HG03135 (cell line): ENCODE results near the gene ORMDL1.
"Not testable (repeated sequence)": the region's sequence is repeated elsewhere in the genome, so short reads cannot be mapped to it uniquely, and the experiment has no call there.

Source experiments
- ATAC-seq: cut with Tn5 transposase; IDR thresholded peaks from one replicate; pipeline ENCODE4 v1.9.1; 2021; ENCODE audit warnings: mild to moderate bottlenecking, moderate library complexity; ENCODE audit not compliant: unreplicated experiment

Gene ORMDL1

GRCh38 chr2:189772212-189772611 lies 11.9 kb downstream of the ORMDL1 start:
- ATAC-seq = no peak

DNA sequence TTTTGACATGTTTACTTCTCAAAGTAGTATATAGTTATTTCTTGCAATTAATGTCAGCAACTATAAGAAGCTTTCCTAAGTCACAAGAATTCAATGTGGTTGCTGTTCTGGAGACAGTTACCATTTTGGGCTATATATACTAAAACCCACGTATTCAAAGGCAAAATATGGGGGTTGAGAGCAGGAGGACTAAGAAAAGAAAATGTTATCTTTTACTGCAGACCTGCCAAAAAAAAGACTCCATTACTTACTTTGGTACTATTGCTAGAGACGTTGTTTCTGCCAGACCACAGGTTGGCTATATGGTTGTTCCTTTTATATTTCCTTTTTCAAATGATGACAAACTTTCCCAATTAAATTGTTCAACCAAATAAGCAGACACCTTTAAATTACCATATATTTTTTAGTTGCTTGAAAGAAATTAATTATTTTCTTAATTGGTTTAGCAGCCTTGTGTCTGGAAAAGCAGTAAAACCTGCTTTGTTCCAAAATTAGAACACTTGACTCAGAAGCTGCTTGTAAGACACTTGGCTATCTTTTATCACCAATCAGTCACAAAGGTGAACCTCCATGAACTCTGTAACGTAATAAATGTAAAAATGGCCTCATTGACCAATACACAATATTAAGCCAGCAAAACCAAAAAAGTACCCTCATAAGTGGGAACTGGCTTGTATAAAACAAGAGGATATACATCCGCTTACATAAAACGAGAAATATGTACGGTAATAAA lies 13.4 kb downstream of the ORMDL1 start:
- no peak for ATAC-seq

GRCh38 chr2:189763908-189764661 lies 20.1 kb downstream of the ORMDL1 start:
- ATAC-seq = no peak

GRCh38 chr2:189762551-189763298 lies 21.4 kb downstream of the ORMDL1 start, which contains the start of gene OSGEPL1:
Gene OSGEPL1, minus strand, starts transcription at chr2:189762792. Its CDS starts 1,152 bp downstream, at chr2:189761640.
- ATAC-seq = peak; percentile 98

DNA sequence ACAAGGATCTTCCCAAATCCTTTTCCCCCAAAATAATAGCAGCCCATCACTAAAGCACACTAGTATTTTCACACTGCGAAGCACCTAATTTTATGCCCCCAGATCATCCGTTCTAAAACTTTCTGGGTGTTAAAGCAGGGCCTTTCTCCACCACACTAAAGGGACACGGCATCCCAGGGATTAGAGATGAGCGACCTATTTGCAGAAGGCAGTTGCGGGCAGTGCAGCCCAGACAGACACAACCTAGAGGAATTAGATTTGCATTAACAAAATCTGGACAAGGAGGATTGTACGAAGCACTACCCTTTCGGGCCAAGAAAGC lies 21.9 kb downstream of the ORMDL1 start:
- no peak for ATAC-seq

DNA sequence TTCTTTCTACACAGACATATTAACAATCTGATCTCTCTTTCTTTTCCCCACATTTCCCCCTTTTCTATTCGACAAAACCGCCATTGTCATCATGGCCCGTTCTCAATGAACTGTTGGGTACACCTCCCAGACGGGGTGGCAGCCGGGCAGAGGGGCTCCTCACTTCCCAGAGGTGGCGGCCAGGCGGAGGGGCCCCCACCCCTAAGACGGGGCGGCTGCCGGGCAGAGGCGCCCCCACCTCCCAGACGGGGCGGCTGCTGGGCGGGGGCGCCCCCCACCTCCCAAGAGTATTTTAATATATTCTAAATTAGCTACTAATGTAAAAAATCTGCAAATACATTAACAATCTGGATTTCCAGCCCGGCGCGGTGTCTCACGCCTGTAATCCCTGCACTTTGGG lies 24.0 kb downstream of the ORMDL1 start:
- ATAC-seq = not testable (repeated sequence)

DNA sequence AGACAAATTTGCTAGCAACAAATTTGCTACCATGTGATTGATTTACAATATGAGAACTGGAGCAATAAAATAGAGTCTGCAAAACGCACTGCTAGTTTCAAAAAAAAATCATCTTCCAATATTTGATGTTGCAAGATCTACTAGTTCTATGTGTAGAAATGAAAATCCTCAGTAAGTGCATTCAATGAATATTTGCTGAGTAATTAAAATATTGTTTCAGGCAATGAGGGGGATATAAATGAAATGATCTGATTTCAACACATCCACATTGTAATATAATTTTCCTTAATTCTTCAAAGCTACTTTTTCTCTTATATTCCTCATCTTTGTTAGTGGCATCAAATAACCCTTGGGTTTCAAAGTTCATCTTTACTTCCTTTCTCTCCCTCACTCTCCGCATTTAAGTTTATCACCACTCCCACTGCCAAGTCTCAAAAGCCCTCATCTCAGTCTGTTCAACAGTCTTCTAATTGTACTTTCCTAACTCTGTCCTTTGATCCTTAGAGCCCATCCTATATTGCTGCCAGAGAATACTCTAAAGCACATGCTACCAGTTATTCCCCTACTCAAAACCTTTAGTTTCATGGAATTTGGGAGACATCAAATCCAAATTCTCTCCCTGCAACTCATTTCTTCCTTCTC lies 27.7 kb downstream of the ORMDL1 start:
- ATAC-seq = no peak

GRCh38 chr2:189751080-189751658 lies 33.0 kb downstream of the ORMDL1 start:
- no peak for ATAC-seq

- ATAC-seq = no peak
Measured at GRCh38 chr2:189729430-189729829, 54.7 kb downstream of the ORMDL1 start.

DNA sequence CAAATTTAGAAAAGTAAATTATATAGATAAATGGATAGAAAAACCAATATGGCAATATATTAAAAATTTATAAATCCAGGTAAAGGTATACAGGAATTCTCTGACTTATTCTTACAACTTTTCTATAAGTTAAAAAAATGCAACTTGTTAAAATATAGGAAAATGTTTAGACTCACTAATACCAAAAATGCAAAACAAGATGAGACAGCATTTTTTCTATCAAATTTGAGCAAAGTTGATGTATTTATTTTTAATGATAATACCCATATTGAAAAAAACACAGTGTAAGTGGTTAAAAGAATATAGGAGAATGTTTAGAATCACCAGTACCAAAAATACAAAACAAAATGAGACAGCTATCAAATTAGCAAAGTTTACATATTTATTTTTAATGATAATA lies 57.3 kb downstream of the ORMDL1 start:
- no peak for ATAC-seq

DNA sequence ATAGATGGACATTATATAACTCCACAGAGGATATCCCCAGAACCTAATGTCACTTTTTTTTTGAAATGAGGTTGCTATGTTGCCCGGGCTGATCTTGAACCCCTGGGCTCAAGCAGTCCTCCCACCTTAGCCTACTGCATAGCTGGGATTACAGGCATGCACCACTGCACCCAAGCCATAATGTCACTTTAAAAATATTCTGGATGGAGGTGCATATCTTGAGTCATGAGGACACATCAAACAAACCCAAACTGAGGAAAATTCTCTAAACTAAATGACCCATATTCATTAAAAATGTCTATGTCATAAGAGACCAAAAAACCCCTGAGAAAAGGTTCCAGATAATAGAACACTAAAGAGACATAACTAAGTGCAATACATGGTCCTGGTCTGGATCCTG lies 57.9 kb downstream of the ORMDL1 start:
- no peak for ATAC-seq

DNA sequence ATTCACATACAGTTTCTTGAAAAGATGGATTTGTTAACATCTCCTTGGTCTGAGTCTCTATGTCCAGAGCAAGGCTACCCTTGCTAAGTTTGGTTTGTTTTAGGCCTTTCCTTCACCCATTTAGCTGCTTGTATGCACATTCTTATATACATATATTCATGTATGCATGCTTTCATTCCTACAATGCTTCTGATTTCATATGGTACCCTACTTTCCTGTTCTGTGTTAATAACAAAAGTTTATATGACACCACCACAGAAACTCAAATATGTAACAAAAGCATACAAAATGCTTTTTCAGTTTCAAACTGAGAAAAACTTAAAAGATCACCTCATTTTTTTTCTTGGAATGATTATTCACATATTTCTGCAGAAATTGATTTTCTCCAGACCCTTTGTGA lies 60.9 kb downstream of the ORMDL1 start:
- ATAC-seq = no peak
